SK-N-SH (cell line): ENCODE data around the gene SIGLEC15.

Experiments
- EZH2phosphoT487 ChIP-seq: fragments of 200-600 bp; sonication (generic); IDR thresholded peaks from 2 replicates; pipeline ENCODE4 v1.6.1; 2017; ENCODE audit warnings: low read depth, mixed run types, mild to moderate bottlenecking, antibody characterized with exemption, moderate library complexity, borderline replicate concordance
- FOXM1 ChIP-seq: IDR thresholded peaks from 2 replicates; pipeline ENCODE4 v1.4.0; 2012; ENCODE audit warnings: low read depth, mild to moderate bottlenecking
- GABPA ChIP-seq: IDR thresholded peaks from 2 replicates; pipeline ENCODE4 v1.4.0; 2012; ENCODE audit warnings: low read depth, mild to moderate bottlenecking
- POLR2AphosphoS5 ChIP-seq: IDR thresholded peaks from 2 replicates; pipeline ENCODE4 v1.6.1; 2012; ENCODE audit warnings: low read depth, low read length
- TF ChIP-seq, protein P1 (sequence below): fragments of 200-600 bp; sonication (generic); IDR thresholded peaks from 2 replicates; pipeline ENCODE4 v1.6.1; 2017; ENCODE audit warnings: antibody characterized with exemption, mild to moderate bottlenecking, moderate library complexity

DNA sequence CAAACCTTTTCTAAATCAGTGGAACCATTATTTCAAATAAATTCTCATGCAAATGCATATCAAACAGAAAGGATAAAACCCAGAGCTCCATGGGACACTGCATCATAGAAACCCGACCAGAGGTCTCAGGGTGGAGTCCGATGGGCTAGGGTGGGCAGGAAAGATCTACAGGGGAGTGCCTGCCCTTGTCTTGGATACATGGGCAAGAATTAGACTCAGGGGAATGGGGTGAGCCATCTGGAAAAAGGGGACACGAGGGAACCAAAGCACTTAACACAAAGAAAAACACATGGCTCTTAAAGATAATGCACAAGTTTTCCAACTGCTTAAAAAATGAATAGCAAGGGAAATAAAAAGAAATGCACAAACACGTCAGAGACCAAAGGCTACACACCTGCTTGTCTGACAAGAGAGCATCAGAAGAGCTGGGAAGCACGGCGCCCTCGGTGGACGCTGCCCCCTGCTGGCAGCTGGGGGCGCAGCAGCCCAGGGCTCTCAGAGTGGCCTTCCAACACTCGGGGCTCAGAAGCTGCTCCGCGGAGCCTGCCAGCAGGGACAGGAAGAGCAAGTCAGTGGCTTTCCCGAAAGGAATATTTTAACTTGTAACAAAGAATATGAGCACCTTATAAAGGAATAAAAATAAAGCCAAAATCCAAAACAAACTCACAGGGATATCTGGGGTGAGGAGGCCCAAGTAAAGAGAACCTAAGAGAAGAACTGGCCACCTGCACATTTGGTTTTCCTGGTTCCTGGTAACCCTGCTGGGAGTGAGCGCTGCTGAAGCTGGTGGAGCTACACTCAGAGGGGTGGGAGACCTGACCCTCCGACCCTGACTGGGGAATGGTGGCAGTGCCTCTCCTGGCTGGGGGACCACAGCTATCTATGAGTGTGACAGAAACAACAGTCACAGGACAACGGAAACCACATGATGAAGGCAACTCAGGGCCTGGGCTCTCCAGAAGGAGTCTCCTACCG, 54.5 kb downstream of the SIGLEC15 start:
- no peak for TF ChIP-seq GABPA
- TF ChIP-seq, protein P1, sequence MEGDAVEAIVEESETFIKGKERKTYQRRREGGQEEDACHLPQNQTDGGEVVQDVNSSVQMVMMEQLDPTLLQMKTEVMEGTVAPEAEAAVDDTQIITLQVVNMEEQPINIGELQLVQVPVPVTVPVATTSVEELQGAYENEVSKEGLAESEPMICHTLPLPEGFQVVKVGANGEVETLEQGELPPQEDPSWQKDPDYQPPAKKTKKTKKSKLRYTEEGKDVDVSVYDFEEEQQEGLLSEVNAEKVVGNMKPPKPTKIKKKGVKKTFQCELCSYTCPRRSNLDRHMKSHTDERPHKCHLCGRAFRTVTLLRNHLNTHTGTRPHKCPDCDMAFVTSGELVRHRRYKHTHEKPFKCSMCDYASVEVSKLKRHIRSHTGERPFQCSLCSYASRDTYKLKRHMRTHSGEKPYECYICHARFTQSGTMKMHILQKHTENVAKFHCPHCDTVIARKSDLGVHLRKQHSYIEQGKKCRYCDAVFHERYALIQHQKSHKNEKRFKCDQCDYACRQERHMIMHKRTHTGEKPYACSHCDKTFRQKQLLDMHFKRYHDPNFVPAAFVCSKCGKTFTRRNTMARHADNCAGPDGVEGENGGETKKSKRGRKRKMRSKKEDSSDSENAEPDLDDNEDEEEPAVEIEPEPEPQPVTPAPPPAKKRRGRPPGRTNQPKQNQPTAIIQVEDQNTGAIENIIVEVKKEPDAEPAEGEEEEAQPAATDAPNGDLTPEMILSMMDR, result peak; percentile 99
- no peak for TF ChIP-seq POLR2AphosphoS5
- TF ChIP-seq EZH2phosphoT487, result no peak
- no peak for TF ChIP-seq FOXM1
